OCI-LY7 (cell line): ENCODE results near the gene TALDO1. TPM values are rescaled to one million over a fixed set of nuclear protein-coding genes. Genes with fewer than 3 reads are reported as not detected.

Experiments used
- BruUV-seq: library from RNA; stranded (reverse); fragments of 400-500 nt; replicated peaks from 2 replicates; lab custom pipeline; 2021; lab: Mats Ljungman, UMichigan
- CTCF ChIA-PET: fragments of 300-600 bp; sonication (Branson Sonifier 250); formaldehyde crosslinking; loops from one replicate; lab custom pipeline; 2022; ENCODE audit warnings: antibody characterized with exemption; ENCODE audit not compliant: unreplicated experiment; lab: Charles Lee
- POLR2A ChIA-PET: fragments of 300-600 bp; sonication (Branson Sonifier 250); formaldehyde crosslinking; loops from one replicate; lab custom pipeline; 2022; ENCODE audit warnings: antibody characterized with exemption; lab: Charles Lee
- DNase-seq: peaks from one replicate; pipeline ENCODE4 v3.0.0-alpha.2; 2015; ENCODE audit warnings: low spot score
- H2AFZ ChIP-seq: fragments of 200-600 bp; sonication (generic), shearing (Covaris generic); 2 replicates; pipeline ENCODE4 v1.6.1; 2014; ENCODE audit warnings: mild to moderate bottlenecking, antibody characterized with exemption, low read length, moderate library complexity
- H3K27ac ChIP-seq: fragments of 200-600 bp; sonication (generic); 2 replicates; pipeline ENCODE4 v1.5.1; 2014; ENCODE audit warnings: mixed run types, low read depth, mild to moderate bottlenecking, moderate library complexity, low read length, inconsistent platforms; ENCODE audit not compliant: poor library complexity, severe bottlenecking
- H3K36me3 ChIP-seq: fragments of 200-600 bp; sonication (generic); 2 replicates; pipeline ENCODE4 v1.6.1; 2014; ENCODE audit warnings: mild to moderate bottlenecking, antibody characterized with exemption, low read length, moderate library complexity, mixed read lengths; ENCODE audit not compliant: insufficient read depth
- H3K4me1 ChIP-seq: fragments of 200-600 bp; sonication (generic); 2 replicates; pipeline ENCODE4 v1.5.1; 2014; ENCODE audit warnings: mild to moderate bottlenecking, low read length; ENCODE audit not compliant: insufficient read depth, poor library complexity, severe bottlenecking
- H3K4me2 ChIP-seq: fragments of 200-600 bp; sonication (generic); 2 replicates; pipeline ENCODE4 v1.6.1; 2014; ENCODE audit warnings: mild to moderate bottlenecking, low read length
- H3K4me3 ChIP-seq: fragments of 200-600 bp; sonication (generic); 2 replicates; pipeline ENCODE4 v1.5.1; 2014; ENCODE audit warnings: mild to moderate bottlenecking, low read depth, low read length; ENCODE audit not compliant: poor library complexity, severe bottlenecking
- H3K79me2 ChIP-seq: fragments of 200-600 bp; sonication (generic); 2 replicates; pipeline ENCODE4 v1.6.1; 2016; ENCODE audit warnings: low read depth, mild to moderate bottlenecking, low read length, moderate library complexity, mixed read lengths; ENCODE audit not compliant: insufficient read depth
- H3K9me2 ChIP-seq: fragments of 200-600 bp; sonication (generic); 2 replicates; pipeline ENCODE4 v1.6.1; 2016; ENCODE audit warnings: mild to moderate bottlenecking, low read length, mixed read lengths; ENCODE audit not compliant: insufficient read depth
- H3K9me3 ChIP-seq: fragments of 200-600 bp; sonication (generic); 2 replicates; pipeline ENCODE4 v1.6.1; 2014; ENCODE audit warnings: mild to moderate bottlenecking, mixed run types, low read length, mixed read lengths
- H4K20me1 ChIP-seq: fragments of 200-600 bp; sonication (generic); 2 replicates; pipeline ENCODE4 v1.6.1; 2014; ENCODE audit warnings: mild to moderate bottlenecking, antibody characterized with exemption, low read length, moderate library complexity, mixed read lengths; ENCODE audit not compliant: insufficient read depth
- EZH2phosphoT487 ChIP-seq: fragments of 200-600 bp; sonication (generic); IDR thresholded peaks from 2 replicates; pipeline ENCODE4 v1.6.1; 2018; ENCODE audit warnings: low read depth, borderline replicate concordance, mild to moderate bottlenecking, mixed run types, antibody characterized with exemption, low read length, moderate library complexity, mixed read lengths
- intact Hi-C: fragments of 100-400 bp; cut with micrococcal nuclease; formaldehyde crosslinking; loops from one replicate; pipeline ENCODE4 v1.10.0; 2022; ENCODE audit not compliant: unreplicated experiment
- total RNA-seq, 2 experiments: library from RNA; depleted of rRNA in 1 of 2; stranded (reverse); fragments of >200 nt in 1 of 2; shearing (Covaris generic) in 1 of 2; gene quantifications; 2 replicates each; pipeline ENCODE4 v1.2.3, GENCODE V29; 2014 to 2022
- TF ChIP-seq, protein P1 (sequence below): fragments of 200-600 bp; sonication (generic); conservative IDR thresholded peaks from 2 replicates; pipeline ENCODE4 v1.5.1; 2014; ENCODE audit warnings: mild to moderate bottlenecking, antibody characterized with exemption, low read length, moderate library complexity, mixed read lengths

Gene TALDO1
- total RNA-seq, 2 experiments from 2014 or later = 172 to 226 TPM

DNA sequence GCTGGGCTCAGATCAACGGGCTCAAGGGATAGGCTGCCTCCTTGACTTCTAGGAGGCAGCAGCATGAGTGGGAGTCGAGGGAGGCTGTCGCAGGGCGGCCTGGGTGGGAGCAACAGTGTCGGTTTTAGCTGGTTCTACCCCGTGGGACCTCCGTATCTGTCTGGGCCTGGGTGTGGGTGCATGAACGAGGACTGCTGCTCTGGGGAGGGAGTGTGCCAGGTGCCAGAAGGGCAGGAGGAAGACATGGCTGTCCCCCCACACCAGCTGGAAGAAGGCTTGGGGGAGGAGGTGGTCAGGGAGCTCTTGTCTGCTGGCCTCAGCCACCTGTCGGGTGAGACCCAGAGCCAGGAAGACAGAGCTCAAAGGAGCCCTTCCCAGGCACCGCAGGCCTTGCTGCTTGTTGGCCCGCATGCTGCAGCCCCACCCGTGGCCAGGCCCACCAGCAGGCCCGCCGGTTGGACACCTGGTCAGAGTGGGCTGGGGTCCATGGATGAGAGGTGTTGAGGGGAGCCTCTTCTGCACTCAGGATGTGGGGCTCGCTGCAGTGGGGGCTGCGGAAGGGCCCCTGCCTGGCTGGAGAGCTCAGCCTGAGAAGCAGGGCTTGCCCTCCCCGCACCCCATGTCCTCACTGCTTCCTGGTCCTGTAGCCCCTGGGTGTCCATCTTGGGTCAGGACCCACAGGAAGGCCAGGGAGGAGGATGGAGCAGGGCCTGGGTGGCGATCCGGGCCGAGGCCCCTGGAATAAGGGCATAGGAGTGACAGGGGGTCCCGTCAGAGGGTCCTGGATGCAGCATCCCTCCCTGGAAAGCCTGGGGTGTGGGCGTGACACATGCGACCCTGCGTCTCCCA lies 39.2 kb downstream of the TALDO1 start:
- H3K9me2 ChIP-seq = no peaks in the 10 kb centered on the region
- no peak overlapping the region for H2AFZ ChIP-seq
- peaks cover 13% of the 10 kb centered on the region for H3K79me2 ChIP-seq
- CTCF ChIA-PET = interaction anchor here (0.5 kb wide), 1 partner anchor 206 kb away, joined by 3 read pairs; no protein-coding TSS in a partner anchor
- H3K4me3 ChIP-seq = no peak overlapping the region
- peaks cover 11% of the 10 kb centered on the region; the same call in 1 of the 2 replicates for H3K36me3 ChIP-seq
- H3K9me3 ChIP-seq = no peaks in the 10 kb centered on the region
- no peak overlapping the region for H3K4me2 ChIP-seq
- no peak for TF ChIP-seq EZH2phosphoT487
- intact Hi-C loops = no loop called here
- H3K27ac ChIP-seq = no peak overlapping the region
- no TSS peak for BruUV-seq
- DNase-seq = no peak
- peaks cover 27% of the 10 kb centered on the region for H3K4me1 ChIP-seq
- POLR2A ChIA-PET = no interaction called here
- H4K20me1 ChIP-seq = no peaks in the 10 kb centered on the region

DNA sequence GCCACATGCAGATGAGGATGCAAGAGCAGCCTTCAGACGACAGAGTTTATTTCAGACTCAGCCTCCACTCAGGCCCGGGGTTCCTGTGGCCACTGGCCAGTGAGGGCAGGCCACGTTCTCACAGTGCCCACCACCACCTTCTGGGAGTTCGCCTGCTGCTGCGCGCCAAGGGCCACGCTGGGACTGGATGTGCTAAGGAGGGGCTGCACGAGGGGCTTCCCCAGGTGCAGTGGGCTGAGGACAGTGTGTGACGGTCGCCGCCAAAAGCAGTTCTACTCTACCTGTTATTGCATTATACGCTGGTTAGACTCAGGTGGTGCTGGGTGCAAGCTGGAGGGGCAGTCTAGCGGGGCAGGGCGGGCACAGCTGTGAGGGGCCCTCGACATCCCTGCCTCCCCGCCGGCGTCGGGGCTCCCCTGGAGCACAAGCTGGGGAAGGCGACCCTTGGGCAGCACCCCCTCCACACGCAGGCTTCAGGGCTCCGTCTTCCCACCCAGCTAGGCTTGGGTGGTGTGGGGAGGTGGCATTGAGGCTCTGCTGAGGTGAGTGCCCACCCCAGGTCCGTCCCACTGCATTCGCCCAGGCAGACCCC lies 39.9 kb downstream of the TALDO1 start:
- Histone ChIP-seq H3K9me2 (no peaks in the 10 kb centered on the region), H4K20me1 (no peaks in the 10 kb centered on the region), H3K27ac (peak overlapping the region; percentile 6), H3K4me3 (no peak overlapping the region), H3K9me3 (no peaks in the 10 kb centered on the region), H3K36me3 (peaks cover 18% of the 10 kb centered on the region; the same call in 1 of the 2 replicates), H3K4me1 (peaks cover 27% of the 10 kb centered on the region), H2AFZ (no peak overlapping the region), H3K79me2 (peaks cover 13% of the 10 kb centered on the region), H3K4me2 (peak overlapping the region; percentile 69; the same call in 1 of the 2 replicates)
- TSS peak; percentile 35 for BruUV-seq
- DNase-seq = no peak
- ChIA-PET POLR2A (interaction anchor here (0.6 kb wide), 1 partner anchor 30 kb away, joined by 3 read pairs; no protein-coding TSS in a partner anchor), CTCF (interaction anchor here (0.5 kb wide), 1 partner anchor 206 kb away, joined by 3 read pairs; no protein-coding TSS in a partner anchor)
- no peak for TF ChIP-seq EZH2phosphoT487
- TF ChIP-seq, protein P1, sequence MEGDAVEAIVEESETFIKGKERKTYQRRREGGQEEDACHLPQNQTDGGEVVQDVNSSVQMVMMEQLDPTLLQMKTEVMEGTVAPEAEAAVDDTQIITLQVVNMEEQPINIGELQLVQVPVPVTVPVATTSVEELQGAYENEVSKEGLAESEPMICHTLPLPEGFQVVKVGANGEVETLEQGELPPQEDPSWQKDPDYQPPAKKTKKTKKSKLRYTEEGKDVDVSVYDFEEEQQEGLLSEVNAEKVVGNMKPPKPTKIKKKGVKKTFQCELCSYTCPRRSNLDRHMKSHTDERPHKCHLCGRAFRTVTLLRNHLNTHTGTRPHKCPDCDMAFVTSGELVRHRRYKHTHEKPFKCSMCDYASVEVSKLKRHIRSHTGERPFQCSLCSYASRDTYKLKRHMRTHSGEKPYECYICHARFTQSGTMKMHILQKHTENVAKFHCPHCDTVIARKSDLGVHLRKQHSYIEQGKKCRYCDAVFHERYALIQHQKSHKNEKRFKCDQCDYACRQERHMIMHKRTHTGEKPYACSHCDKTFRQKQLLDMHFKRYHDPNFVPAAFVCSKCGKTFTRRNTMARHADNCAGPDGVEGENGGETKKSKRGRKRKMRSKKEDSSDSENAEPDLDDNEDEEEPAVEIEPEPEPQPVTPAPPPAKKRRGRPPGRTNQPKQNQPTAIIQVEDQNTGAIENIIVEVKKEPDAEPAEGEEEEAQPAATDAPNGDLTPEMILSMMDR = no peak
- intact Hi-C loops = no loop called here

DNA sequence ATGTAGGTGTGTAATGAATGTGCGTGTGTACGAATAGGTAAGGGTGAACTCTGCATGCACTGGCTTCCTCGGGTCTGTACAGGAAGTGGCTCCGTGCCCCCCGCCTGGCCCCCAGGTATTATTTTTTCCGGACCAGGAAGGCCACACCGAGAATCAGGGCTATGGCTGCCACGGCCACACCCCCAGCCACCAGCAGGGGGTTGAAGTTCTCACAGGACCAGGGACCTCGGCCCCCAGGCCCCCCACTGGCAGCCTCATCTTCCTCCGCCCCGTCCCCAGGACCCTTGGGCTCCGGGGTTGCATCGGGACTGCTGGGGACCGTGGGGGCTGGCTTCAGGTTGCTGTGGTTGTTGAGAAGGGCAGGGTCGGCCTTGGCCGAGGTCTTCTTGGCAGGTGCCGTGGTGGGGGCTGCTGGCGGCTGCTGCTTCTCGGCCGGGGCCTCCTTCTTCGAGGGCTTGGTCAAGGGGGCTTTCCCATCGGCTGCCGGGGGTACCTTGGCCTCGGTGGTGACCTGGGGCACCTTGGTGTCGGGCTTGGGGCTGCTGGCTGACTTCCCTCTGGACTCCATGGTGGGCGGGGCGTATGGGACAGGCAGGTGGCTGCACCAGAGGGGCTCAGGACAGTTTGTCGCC lies 40.9 kb downstream of the TALDO1 start:
- Histone ChIP-seq H3K4me3 (peak overlapping the region; percentile 81), H3K9me2 (no peaks in the 10 kb centered on the region)
- intact Hi-C loops = no loop called here

More for the DNA sequence above, 40.9 kb downstream of the TALDO1 start:
- H3K27ac ChIP-seq = peak overlapping the region; percentile 56
- H3K79me2 ChIP-seq = peaks cover 13% of the 10 kb centered on the region
- H3K36me3 ChIP-seq = peaks cover 21% of the 10 kb centered on the region; the same call in 1 of the 2 replicates
- POLR2A ChIA-PET = no interaction called here
- H3K4me2 ChIP-seq = peak overlapping the region; percentile 69
- H3K9me3 ChIP-seq = no peaks in the 10 kb centered on the region
- BruUV-seq = no TSS peak
- peak; percentile 45 for DNase-seq
- no peaks in the 10 kb centered on the region for H4K20me1 ChIP-seq
- CTCF ChIA-PET = no interaction called here
- H2AFZ ChIP-seq = no peak overlapping the region
- peaks cover 27% of the 10 kb centered on the region for H3K4me1 ChIP-seq
- TF ChIP-seq EZH2phosphoT487 = no peak
- TF ChIP-seq, protein P1 = peak; percentile 55
